Activated CD4-positive, alpha-beta T cell treated with anti-CD3 and anti-CD28 coated beads for 36 hours (primary cell): ENCODE data around the gene ATF6. TPM values are rescaled to one million over a fixed set of nuclear protein-coding genes. Genes with fewer than 3 reads are reported as not detected.

Experiments
- ATAC-seq: fragments of 200-7000 bp; cut with Tn5 transposase; one replicate; pipeline ENCODE4 v1.10.0; 2021; ENCODE audit warnings: mild to moderate bottlenecking, moderate library complexity
- CTCF ChIA-PET: fragments of 350-600 bp; sonication (Branson Sonifier 250); formaldehyde crosslinking; loops from one replicate; lab custom pipeline; 2021; ENCODE audit warnings: antibody characterized with exemption; lab: Charles Lee
- POLR2A ChIA-PET: fragments of 350-600 bp; sonication (Branson Sonifier 250); formaldehyde crosslinking; loops from one replicate; lab custom pipeline; 2021; ENCODE audit warnings: antibody characterized with exemption, inconsistent platforms; lab: Charles Lee
- DNase-seq: peaks from one replicate; pipeline ENCODE4 v3.0.0-alpha.2; 2020
- H3K27ac Mint-ChIP-seq: one replicate; pipeline ENCODE4 v1.8.0; 2021; ENCODE audit warnings: mixed read lengths
- H3K27me3 Mint-ChIP-seq: one replicate; pipeline ENCODE4 v1.8.0; 2021; ENCODE audit warnings: mixed read lengths
- H3K36me3 Mint-ChIP-seq: one replicate; pipeline ENCODE4 v1.8.0; 2021; ENCODE audit warnings: low read depth, mixed read lengths
- H3K4me1 Mint-ChIP-seq: one replicate; pipeline ENCODE4 v1.8.0; 2021; ENCODE audit warnings: mixed read lengths
- H3K4me3 Mint-ChIP-seq: one replicate; pipeline ENCODE4 v1.8.0; 2021; ENCODE audit warnings: mild to moderate bottlenecking, moderate library complexity, mixed read lengths
- H3K9me3 Mint-ChIP-seq: one replicate; pipeline ENCODE4 v1.8.0; 2021; ENCODE audit warnings: low read depth, mixed read lengths
- intact Hi-C, 2 experiments: fragments of 100-400 bp; cut with DNase I in 1 of 2; cut with micrococcal nuclease in 1 of 2; formaldehyde crosslinking; loops; one replicate each; pipeline versions ENCODE4 v1.14.2 to v1.15.1; 2022 to 2024; cut with DNase I, micrococcal nuclease
- total RNA-seq, 2 experiments: library from RNA; stranded (reverse); gene quantifications; one replicate each; pipeline ENCODE4 v1.2.3, GENCODE V29; 2021

ATF6 gene
- total RNA-seq, 2 experiments from 2014 or later, result 23.7 to 31.9 TPM

DNA sequence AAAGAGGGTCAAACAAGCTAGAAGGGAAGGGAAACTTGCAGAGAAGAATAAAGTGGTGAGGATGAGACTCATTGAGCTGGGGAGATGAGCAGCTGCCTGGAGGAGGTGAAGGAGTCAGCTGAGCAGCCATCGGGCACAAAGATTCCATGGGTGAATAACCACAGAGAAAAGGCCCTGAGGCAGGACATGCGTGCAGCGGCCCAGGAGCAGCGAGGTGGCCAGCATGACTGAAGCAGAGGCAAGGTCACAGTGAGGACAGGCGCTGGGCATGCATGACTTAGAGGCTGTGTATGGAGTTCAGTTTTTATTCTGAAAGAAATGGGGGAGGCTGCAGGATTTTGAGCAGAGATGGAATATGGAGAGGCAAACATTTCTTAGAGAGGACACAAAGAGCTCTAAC lies 232.7 kb downstream of the ATF6 start:
- ATAC-seq, result no peak
- Mint-ChIP-seq H3K27me3 (no peaks in the 10 kb centered on the region), H3K9me3 (no peaks in the 10 kb centered on the region), H3K4me3 (no peak overlapping the region), H3K27ac (no peak overlapping the region), H3K36me3 (no peaks in the 10 kb centered on the region), H3K4me1 (peaks cover 5% of the 10 kb centered on the region)
- intact Hi-C loops, result no loop called here
- CTCF ChIA-PET, result no interaction called here
- POLR2A ChIA-PET, result no interaction called here
- no peak for DNase-seq

DNA sequence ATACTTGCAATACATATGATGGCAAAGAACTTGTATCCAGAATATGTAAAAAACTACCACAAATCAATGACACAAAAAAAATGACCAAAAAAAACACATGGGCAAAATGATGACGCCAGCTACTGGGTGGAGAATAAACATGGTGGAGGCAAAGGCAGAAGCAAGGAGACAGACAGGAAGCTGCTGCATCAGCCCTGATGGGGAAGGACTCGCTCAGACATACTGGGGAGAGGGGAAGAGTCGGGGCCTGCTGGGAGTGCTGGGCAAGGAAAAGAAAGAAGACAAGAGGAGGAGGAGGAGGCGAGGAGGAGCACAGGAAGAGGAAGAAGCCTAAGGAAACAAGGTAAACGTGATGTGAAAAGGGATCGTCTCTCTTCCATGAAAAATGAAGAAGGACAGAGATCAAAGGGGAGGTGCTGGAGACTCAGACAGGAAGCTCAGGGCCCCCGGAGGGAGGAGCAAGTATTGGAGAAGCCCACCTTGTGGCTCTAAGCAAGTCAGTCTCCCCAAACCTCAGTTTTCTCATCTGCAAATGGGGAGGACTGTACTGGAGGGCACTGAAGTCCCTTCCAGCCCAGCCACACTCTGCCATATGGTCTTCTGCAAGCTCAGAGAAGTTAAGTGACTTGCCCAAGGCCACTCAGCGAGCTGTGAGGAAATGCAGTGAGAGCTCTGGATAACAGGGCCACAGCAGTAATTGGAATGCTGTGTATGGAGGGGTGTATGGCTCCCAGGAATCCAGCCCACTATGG lies 233.4 kb downstream of the ATF6 start:
- ATAC-seq (no peak), DNase-seq (no peak)
- intact Hi-C loops, result no loop called here
- Mint-ChIP-seq H3K9me3 (no peaks in the 10 kb centered on the region), H3K4me1 (peaks cover 8% of the 10 kb centered on the region), H3K4me3 (no peak overlapping the region), H3K36me3 (no peaks in the 10 kb centered on the region), H3K27ac (no peak overlapping the region), H3K27me3 (no peaks in the 10 kb centered on the region)
- ChIA-PET POLR2A (no interaction called here), CTCF (no interaction called here)

GRCh38 chr1:162000053-162000420 lies 233.9 kb downstream of the ATF6 start:
- H3K4me1 Mint-ChIP-seq, result peaks cover 8% of the 10 kb centered on the region
- no peak overlapping the region for H3K27ac Mint-ChIP-seq
- POLR2A ChIA-PET, result no interaction called here
- H3K36me3 Mint-ChIP-seq, result no peaks in the 10 kb centered on the region
- no peaks in the 10 kb centered on the region for H3K9me3 Mint-ChIP-seq
- CTCF ChIA-PET, result no interaction called here
- H3K27me3 Mint-ChIP-seq, result no peaks in the 10 kb centered on the region
- intact Hi-C loops, result no loop called here
- no peak overlapping the region for H3K4me3 Mint-ChIP-seq
- ATAC-seq, result no peak
- no peak for DNase-seq

- Mint-ChIP-seq H3K9me3 (no peaks in the 10 kb centered on the region), H3K4me1 (peaks cover 8% of the 10 kb centered on the region), H3K36me3 (no peaks in the 10 kb centered on the region), H3K4me3 (no peak overlapping the region), H3K27me3 (no peaks in the 10 kb centered on the region), H3K27ac (no peak overlapping the region)
- intact Hi-C loops, result no loop called here
- ATAC-seq (no peak), DNase-seq (no peak)
- ChIA-PET CTCF (interaction anchor here (0.7 to 1.1 kb wide), 2 partner anchors 18 to 41 kb away, joined by 3 read pairs; no protein-coding TSS in a partner anchor), POLR2A (no interaction called here)
These were observed 237.1 kb downstream of the ATF6 start for GRCh38 chr1:162003061-162003829.

GRCh38 chr1:162003830-162004215 lies 237.7 kb downstream of the ATF6 start:
- intact Hi-C loops, result no loop called here
- no peak overlapping the region for H3K27ac Mint-ChIP-seq
- no peak overlapping the region for H3K4me3 Mint-ChIP-seq
- no peaks in the 10 kb centered on the region for H3K9me3 Mint-ChIP-seq
- H3K27me3 Mint-ChIP-seq, result no peaks in the 10 kb centered on the region
- H3K4me1 Mint-ChIP-seq, result peaks cover 8% of the 10 kb centered on the region
- H3K36me3 Mint-ChIP-seq, result no peaks in the 10 kb centered on the region
- ChIA-PET POLR2A (no interaction called here), CTCF (interaction anchor here (0.6 to 1.1 kb wide), 2 partner anchors 37 to 42 kb away, joined by 3 read pairs; no protein-coding TSS in a partner anchor)
- DNase-seq (no peak), ATAC-seq (peak; percentile 26)

GRCh38 chr1:162004441-162004950 lies 238.4 kb downstream of the ATF6 start:
- no peaks in the 10 kb centered on the region for H3K9me3 Mint-ChIP-seq
- H3K4me1 Mint-ChIP-seq, result peaks cover 8% of the 10 kb centered on the region
- no peak for ATAC-seq
- no peak for DNase-seq
- H3K4me3 Mint-ChIP-seq, result no peak overlapping the region
- intact Hi-C loops, result no loop called here
- H3K27ac Mint-ChIP-seq, result no peak overlapping the region
- ChIA-PET CTCF (interaction anchor here (0.6 to 1.1 kb wide), 2 partner anchors 37 to 43 kb away, joined by 3 read pairs; no protein-coding TSS in a partner anchor), POLR2A (no interaction called here)
- no peaks in the 10 kb centered on the region for H3K36me3 Mint-ChIP-seq
- no peaks in the 10 kb centered on the region for H3K27me3 Mint-ChIP-seq

DNA sequence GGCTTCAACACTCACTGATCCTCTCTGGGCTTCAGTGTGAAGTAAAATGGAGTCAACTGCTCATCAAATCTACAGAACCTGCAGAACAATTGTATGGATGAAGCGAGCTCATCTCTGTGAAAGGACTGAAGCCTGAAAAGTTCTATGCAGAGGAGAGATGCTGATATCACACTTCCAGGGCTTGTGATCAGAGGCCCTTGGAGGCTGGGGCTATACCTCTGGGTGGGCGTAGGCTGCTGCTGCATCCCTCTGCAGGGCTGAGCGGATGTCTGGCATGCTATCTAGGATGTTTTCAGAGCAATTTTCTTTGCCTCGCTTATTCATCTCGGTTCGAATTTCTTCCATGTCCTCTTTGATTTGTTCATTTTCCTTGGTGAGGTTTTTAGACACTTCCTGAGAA lies 240.0 kb downstream of the ATF6 start:
- Mint-ChIP-seq H3K27ac (no peak overlapping the region), H3K36me3 (no peaks in the 10 kb centered on the region), H3K4me3 (no peak overlapping the region), H3K27me3 (no peaks in the 10 kb centered on the region), H3K4me1 (peaks cover 8% of the 10 kb centered on the region), H3K9me3 (no peaks in the 10 kb centered on the region)
- ChIA-PET POLR2A (interaction anchor here (0.7 kb wide), 1 partner anchor 32 kb away, joined by 3 read pairs; no protein-coding TSS in a partner anchor), CTCF (interaction anchor here (0.6 to 1.0 kb wide), 2 partner anchors 11 to 645 kb away, joined by 3 read pairs; no protein-coding TSS in a partner anchor)
- DNase-seq, result no peak
- no peak for ATAC-seq
- intact Hi-C loops, result no loop called here

- ChIA-PET CTCF (no interaction called here), POLR2A (interaction anchor here (0.6 kb wide), 1 partner anchor 23 kb away, joined by 3 read pairs; no protein-coding TSS in a partner anchor)
- no peak overlapping the region for H3K4me3 Mint-ChIP-seq
- no peaks in the 10 kb centered on the region for H3K27me3 Mint-ChIP-seq
- H3K27ac Mint-ChIP-seq, result no peak overlapping the region
- no peaks in the 10 kb centered on the region for H3K36me3 Mint-ChIP-seq
- no peaks in the 10 kb centered on the region for H3K9me3 Mint-ChIP-seq
- H3K4me1 Mint-ChIP-seq, result peaks cover 8% of the 10 kb centered on the region
- ATAC-seq (no peak), DNase-seq (no peak)
- intact Hi-C loops, result no loop called here
These were observed 241.3 kb downstream of the ATF6 start for GRCh38 chr1:162007466-162007865.

DNA sequence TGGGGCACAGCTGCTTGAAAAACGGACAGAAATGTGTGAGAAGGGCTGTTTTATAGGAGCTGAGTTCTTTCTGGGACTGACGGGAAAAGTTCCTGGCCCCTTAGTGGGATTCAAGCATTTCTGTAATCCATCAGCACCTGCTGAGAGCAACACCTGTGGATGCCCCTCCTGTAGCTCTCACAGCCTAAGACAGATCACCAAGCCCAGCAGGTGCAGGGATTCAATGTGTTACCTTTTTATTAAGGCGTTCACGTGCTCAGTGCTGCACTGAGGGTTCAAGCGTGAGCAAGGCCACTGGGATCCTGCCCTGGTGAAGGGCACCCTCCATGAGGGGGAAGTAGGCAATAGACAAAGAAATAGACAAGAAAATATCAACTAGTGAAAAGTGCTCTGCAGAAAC lies 242.7 kb downstream of the ATF6 start:
- H3K9me3 Mint-ChIP-seq, result peaks cover under 1% of the 10 kb centered on the region
- DNase-seq (no peak), ATAC-seq (no peak)
- H3K27ac Mint-ChIP-seq, result no peak overlapping the region
- intact Hi-C loops, result no loop called here
- H3K27me3 Mint-ChIP-seq, result no peaks in the 10 kb centered on the region
- CTCF ChIA-PET, result no interaction called here
- POLR2A ChIA-PET, result no interaction called here
- H3K4me1 Mint-ChIP-seq, result peaks cover 4% of the 10 kb centered on the region
- no peaks in the 10 kb centered on the region for H3K36me3 Mint-ChIP-seq
- no peak overlapping the region for H3K4me3 Mint-ChIP-seq

DNA sequence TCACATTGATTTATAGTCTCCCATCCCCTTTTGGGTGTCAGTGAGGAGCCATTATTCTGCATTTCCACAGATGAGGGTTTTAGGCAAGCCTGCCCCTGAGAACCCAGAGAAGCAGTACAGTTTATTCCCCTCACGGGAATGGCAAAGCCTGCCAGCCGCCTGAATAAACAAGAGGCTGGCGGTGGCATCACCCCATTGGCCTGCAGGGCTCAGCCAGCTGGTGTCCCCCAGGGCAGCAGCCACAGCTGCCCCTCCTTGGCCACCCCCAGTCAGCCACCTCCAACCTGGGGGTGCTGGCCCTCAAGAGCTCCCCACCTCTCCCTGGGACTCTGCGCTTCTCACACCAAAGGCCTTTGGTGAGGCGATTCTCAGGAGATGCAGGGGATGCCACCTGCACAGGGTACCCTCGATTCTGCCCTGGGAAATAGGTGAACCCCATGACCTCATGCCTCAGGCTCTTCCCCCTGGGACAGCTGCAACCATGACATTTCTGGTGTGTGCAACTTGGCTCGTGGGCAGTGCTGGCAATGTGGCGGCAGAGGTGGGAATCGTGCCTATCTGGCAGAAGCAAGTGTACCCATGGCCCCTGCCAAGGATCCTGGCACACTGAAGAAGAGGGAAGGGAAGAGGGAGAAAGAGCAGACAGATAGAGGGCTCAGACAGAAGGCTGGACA lies 243.5 kb downstream of the ATF6 start:
- H3K27ac Mint-ChIP-seq, result no peak overlapping the region
- H3K4me1 Mint-ChIP-seq, result no peaks in the 10 kb centered on the region
- peaks cover 1% of the 10 kb centered on the region for H3K9me3 Mint-ChIP-seq
- ChIA-PET CTCF (no interaction called here), POLR2A (no interaction called here)
- H3K36me3 Mint-ChIP-seq, result no peaks in the 10 kb centered on the region
- H3K27me3 Mint-ChIP-seq, result no peaks in the 10 kb centered on the region
- H3K4me3 Mint-ChIP-seq, result no peak overlapping the region
- intact Hi-C loops, result no loop called here
- ATAC-seq (no peak), DNase-seq (no peak)

DNA sequence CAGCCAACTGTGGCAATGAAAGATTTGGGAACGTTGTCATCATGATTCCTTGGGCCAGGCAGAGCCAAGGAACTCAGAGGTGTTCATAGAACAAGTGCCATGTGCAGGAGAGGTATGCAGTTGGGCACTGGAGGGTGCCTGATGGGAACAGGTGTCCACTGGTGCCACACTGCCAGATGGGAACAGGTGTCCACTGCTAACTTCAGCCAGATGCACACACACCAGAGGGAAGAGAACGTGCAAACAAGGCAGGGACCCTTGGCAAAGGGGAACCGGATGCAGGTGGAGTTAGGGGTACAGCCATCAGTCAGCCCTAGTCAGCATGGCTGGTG lies 244.0 kb downstream of the ATF6 start:
- POLR2A ChIA-PET, result no interaction called here
- no peaks in the 10 kb centered on the region for H3K27me3 Mint-ChIP-seq
- H3K27ac Mint-ChIP-seq, result no peak overlapping the region
- H3K4me3 Mint-ChIP-seq, result no peak overlapping the region
- no peaks in the 10 kb centered on the region for H3K4me1 Mint-ChIP-seq
- CTCF ChIA-PET, result interaction anchor here (1.2 kb wide), 1 partner anchor 217 kb away, joined by 4 read pairs; no protein-coding TSS in a partner anchor
- no peaks in the 10 kb centered on the region for H3K36me3 Mint-ChIP-seq
- H3K9me3 Mint-ChIP-seq, result peaks cover 1% of the 10 kb centered on the region
- ATAC-seq, result no peak
- intact Hi-C loops, result no loop called here
- DNase-seq, result no peak
